PC-9 (cell line): Measurements from ENCODE around the gene ZDHHC6. TPM values are rescaled to one million over a fixed set of nuclear protein-coding genes. Genes with fewer than 3 reads are reported as not detected.
A peak's percentile ranks its signal among the peaks of the same experiment; 100 is the strongest.
"Not testable (repeated sequence)": the region's sequence is repeated elsewhere in the genome, so short reads cannot be mapped to it uniquely, and the experiment has no call there.

Experiments
- BruUV-seq: library from RNA; stranded (reverse); fragments of 400-500 nt; replicated peaks from 2 replicates; lab custom pipeline; 2021; lab: Mats Ljungman, UMichigan
- CTCF ChIA-PET: fragments of 300-600 bp; sonication (Branson Sonifier 250); formaldehyde crosslinking; loops from one replicate; lab custom pipeline; 2022; ENCODE audit warnings: antibody characterized with exemption; lab: Charles Lee
- POLR2A ChIA-PET: fragments of 300-600 bp; sonication (Branson Sonifier 250); formaldehyde crosslinking; loops from one replicate; lab custom pipeline; 2022; ENCODE audit warnings: antibody characterized with exemption; ENCODE audit not compliant: unreplicated experiment; lab: Charles Lee
- DNase-seq, 2 experiments: peaks; one replicate each; pipeline versions ENCODE4 v3.0.0 to v3.0.0-alpha.2; 2015 to 2022; ENCODE audit warnings: mixed read lengths in 1 of 2
- H2AFZ ChIP-seq: fragments of 200-600 bp; sonication (generic); 2 replicates; pipeline ENCODE4 v1.8.1; 2017; ENCODE audit warnings: antibody characterized with exemption
- H3F3A ChIP-seq: fragments of 200-600 bp; sonication (generic); 2 replicates; pipeline ENCODE4 v1.8.1; 2017; ENCODE audit warnings: antibody characterized with exemption, mild to moderate bottlenecking, low read depth; ENCODE audit not compliant: insufficient read depth
- H3K27ac ChIP-seq: fragments of 200-600 bp; sonication (generic); 2 replicates; pipeline ENCODE4 v1.6.1; 2016; ENCODE audit warnings: mixed run types
- H3K27me3 ChIP-seq: fragments of 200-600 bp; sonication (generic); 2 replicates; pipeline ENCODE4 v1.6.1; 2016; ENCODE audit warnings: low read depth, mixed run types; ENCODE audit not compliant: insufficient read depth
- H3K36me3 ChIP-seq: fragments of 200-600 bp; sonication (generic); 2 replicates; pipeline ENCODE4 v1.6.1; 2016; ENCODE audit warnings: low read depth, mixed run types
- H3K4me1 ChIP-seq: fragments of 200-600 bp; sonication (generic); replicated peaks from 2 replicates; pipeline ENCODE4 v1.6.1; 2016; ENCODE audit warnings: mixed run types; ENCODE audit not compliant: insufficient read depth
- H3K4me2 ChIP-seq: fragments of 200-600 bp; sonication (generic); 2 replicates; pipeline ENCODE4 v1.6.1; 2017; ENCODE audit warnings: mixed run types
- H3K4me3 ChIP-seq: fragments of 200-600 bp; sonication (generic); 2 replicates; pipeline ENCODE4 v1.6.1; 2016; ENCODE audit warnings: mixed run types
- H3K79me2 ChIP-seq: fragments of 200-600 bp; sonication (generic); 2 replicates; pipeline ENCODE4 v1.6.1; 2017; ENCODE audit warnings: low read depth, mixed run types
- H3K9me2 ChIP-seq: fragments of 200-600 bp; sonication (generic); 2 replicates; pipeline ENCODE4 v1.8.1; 2017; ENCODE audit warnings: mild to moderate bottlenecking; ENCODE audit not compliant: insufficient read depth
- H3K9me3 ChIP-seq: fragments of 200-600 bp; sonication (generic); 2 replicates; pipeline ENCODE4 v1.8.1; 2016; ENCODE audit warnings: low read depth; ENCODE audit not compliant: insufficient read depth
- H4K20me1 ChIP-seq: fragments of 200-600 bp; sonication (generic); 2 replicates; pipeline ENCODE4 v1.8.1; 2017; ENCODE audit not compliant: insufficient read depth
- CTCF ChIP-seq: fragments of 200-600 bp; sonication (generic); conservative IDR thresholded peaks from 2 replicates; pipeline ENCODE4 v1.6.1; 2017; ENCODE audit warnings: mixed run types, antibody characterized with exemption, mild to moderate bottlenecking, moderate library complexity
- EZH2 ChIP-seq: fragments of 200-600 bp; sonication (generic); IDR thresholded peaks from 2 replicates; pipeline ENCODE4 v1.8.0; 2017; ENCODE audit warnings: antibody characterized with exemption, low read depth
- intact Hi-C: fragments of 100-400 bp; cut with micrococcal nuclease; formaldehyde crosslinking; loops from one replicate; pipeline ENCODE4 v1.10.0; 2022; ENCODE audit not compliant: unreplicated experiment
- total RNA-seq: library from RNA; stranded (reverse); gene quantifications from 2 replicates; pipeline ENCODE4 v1.2.3, GENCODE V29; 2021

ZDHHC6 gene
- total RNA-seq, 1 experiment from 2014 or later, result 24.2 TPM

DNA sequence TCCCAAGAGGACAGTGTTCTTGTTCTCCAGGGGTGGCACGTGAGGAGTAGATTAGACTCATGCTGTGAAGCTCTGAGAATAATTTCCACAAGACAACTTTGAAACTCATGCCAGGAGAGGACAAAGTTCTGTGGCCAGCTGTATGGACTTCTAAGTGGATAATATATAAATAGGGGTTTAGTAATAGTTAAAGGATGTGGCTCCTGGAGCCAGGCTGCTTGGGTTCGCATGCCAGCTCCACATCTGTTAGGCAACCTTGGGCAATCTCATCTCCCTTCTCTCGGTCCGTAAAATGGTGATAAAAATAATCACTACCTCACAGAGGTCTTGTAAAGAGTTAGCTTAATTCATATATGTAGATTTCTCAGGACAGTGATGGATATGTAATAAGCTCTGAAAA is 37.0 kb downstream of the ZDHHC6 start:
- no peak for DNase-seq
- no TSS peak for BruUV-seq
- H3K4me2 ChIP-seq, result no peak overlapping the region
- H3K9me2 ChIP-seq, result no peaks in the 10 kb centered on the region
- H3K36me3 ChIP-seq, result peaks cover 26% of the 10 kb centered on the region
- H4K20me1 ChIP-seq, result no peaks in the 10 kb centered on the region
- no peak overlapping the region for H2AFZ ChIP-seq
- TF ChIP-seq EZH2 (no peak), CTCF (no peak)
- H3F3A ChIP-seq, result peaks cover 16% of the 10 kb centered on the region
- no peaks in the 10 kb centered on the region for H3K27me3 ChIP-seq
- H3K79me2 ChIP-seq, result peaks cover 7% of the 10 kb centered on the region; the same call in 1 of the 2 replicates
- H3K4me1 ChIP-seq, result peaks cover 20% of the 10 kb centered on the region
- H3K27ac ChIP-seq, result no peak overlapping the region
- ChIA-PET POLR2A (no interaction called here), CTCF (no interaction called here)
- no peaks in the 10 kb centered on the region for H3K9me3 ChIP-seq
- no peak overlapping the region for H3K4me3 ChIP-seq
- intact Hi-C loops, result no loop called here

DNA sequence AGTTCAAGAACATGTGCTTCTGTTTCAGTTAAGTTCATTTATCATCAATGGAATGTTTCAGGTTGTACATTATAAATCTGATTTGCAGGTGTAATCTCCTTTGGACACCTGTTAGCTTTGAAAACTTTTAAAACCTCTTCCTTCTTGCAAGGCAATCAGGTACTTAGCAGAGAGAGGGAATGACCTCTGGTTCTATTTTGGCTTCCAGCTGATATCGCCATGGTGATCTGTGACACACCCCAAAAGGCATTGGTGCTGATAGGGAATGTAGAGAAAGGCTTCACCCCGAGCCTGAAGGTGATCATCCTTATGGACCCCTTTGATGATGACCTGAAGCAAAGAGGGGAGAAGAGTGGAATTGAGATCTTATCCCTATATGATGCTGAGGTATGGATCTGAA is 37.4 kb downstream of the ZDHHC6 start:
- BruUV-seq, result no TSS peak
- intact Hi-C loops, result no loop called here
- no peaks in the 10 kb centered on the region for H3K27me3 ChIP-seq
- peaks cover 26% of the 10 kb centered on the region for H3K36me3 ChIP-seq
- H3K27ac ChIP-seq, result no peak overlapping the region
- no peak overlapping the region for H3K4me3 ChIP-seq
- H3K79me2 ChIP-seq, result peaks cover 7% of the 10 kb centered on the region; the same call in 1 of the 2 replicates
- no peak overlapping the region for H2AFZ ChIP-seq
- H3F3A ChIP-seq, result peaks cover 18% of the 10 kb centered on the region
- no peaks in the 10 kb centered on the region for H3K9me2 ChIP-seq
- TF ChIP-seq EZH2 (no peak), CTCF (no peak)
- ChIA-PET CTCF (no interaction called here), POLR2A (no interaction called here)
- H4K20me1 ChIP-seq, result no peaks in the 10 kb centered on the region
- DNase-seq, result no peak
- H3K4me1 ChIP-seq, result peaks cover 22% of the 10 kb centered on the region
- H3K9me3 ChIP-seq, result no peaks in the 10 kb centered on the region
- H3K4me2 ChIP-seq, result no peak overlapping the region

DNA sequence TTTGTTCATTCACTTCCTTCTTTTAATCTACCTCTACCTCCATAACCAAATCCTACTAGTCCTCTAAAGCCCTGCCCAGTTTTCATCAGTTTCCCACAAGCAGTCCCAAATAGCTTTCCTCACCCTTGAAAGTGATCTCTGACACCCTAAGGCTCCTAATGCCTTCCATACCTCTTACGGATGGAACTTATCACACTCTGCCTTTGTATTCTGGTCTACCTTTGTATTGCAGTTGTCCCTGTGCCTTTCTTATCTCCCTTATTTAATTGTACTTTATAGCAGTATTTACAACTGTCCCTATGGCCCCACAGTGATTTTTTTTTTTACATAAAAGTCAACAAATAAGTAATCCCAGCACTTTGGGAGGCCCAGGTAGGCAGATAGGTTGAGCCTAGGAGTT is 39.0 kb downstream of the ZDHHC6 start:
- DNase-seq, result no peak
- H4K20me1 ChIP-seq, result no peaks in the 10 kb centered on the region
- intact Hi-C loops, result no loop called here
- no peak overlapping the region for H2AFZ ChIP-seq
- CTCF ChIA-PET, result no interaction called here
- H3K4me2 ChIP-seq, result no peak overlapping the region
- no peaks in the 10 kb centered on the region for H3K27me3 ChIP-seq
- peaks cover 27% of the 10 kb centered on the region for H3F3A ChIP-seq
- POLR2A ChIA-PET, result no interaction called here
- H3K4me3 ChIP-seq, result no peak overlapping the region
- H3K36me3 ChIP-seq, result peaks cover 30% of the 10 kb centered on the region
- no peaks in the 10 kb centered on the region for H3K9me2 ChIP-seq
- peaks cover 38% of the 10 kb centered on the region for H3K4me1 ChIP-seq
- TF ChIP-seq CTCF, result no peak
- no peak for TF ChIP-seq EZH2
- peaks cover 7% of the 10 kb centered on the region; the same call in 1 of the 2 replicates for H3K79me2 ChIP-seq
- H3K9me3 ChIP-seq, result no peaks in the 10 kb centered on the region
- no peak overlapping the region for H3K27ac ChIP-seq
- BruUV-seq, result no TSS peak

GRCh38 chr10:112406806-112407205 is 39.9 kb downstream of the ZDHHC6 start:
- H3K4me2 ChIP-seq, H3K9me2 ChIP-seq, DNase-seq, CTCF ChIA-PET, POLR2A ChIA-PET, H3K4me3 ChIP-seq, H3K9me3 ChIP-seq, H3K79me2 ChIP-seq, BruUV-seq, H3K27me3 ChIP-seq, H2AFZ ChIP-seq, intact Hi-C loops, H4K20me1 ChIP-seq: not testable (repeated sequence)
- Histone ChIP-seq H3K4me1 (peaks cover 43% of the 10 kb centered on the region), H3F3A (peaks cover 27% of the 10 kb centered on the region), H3K27ac (0 out of 2 replicates have a peak overlapping the region, but pooled peaks have one; percentile 99), H3K36me3 (peaks cover 32% of the 10 kb centered on the region)
